Upper lobe of right lung (tissue), 1 donor: ENCODE measurements around the gene TMPRSS7. TPM values are rescaled to one million over a fixed set of nuclear protein-coding genes. Genes with fewer than 3 reads are reported as not detected.

Source experiments
- ATAC-seq: fragments of 200-7000 bp; cut with Tn5 transposase; one replicate; pipeline ENCODE4 v1.9.1; 2020; ENCODE audit warnings: mild to moderate bottlenecking, moderate library complexity
- DNase-seq: peaks from one replicate; pipeline ENCODE4 v3.0.0-alpha.2; 2020
- H3K27ac ChIP-seq: fragments of 200-600 bp; one replicate; pipeline ENCODE4 v1.8.0; 2022
- H3K27me3 ChIP-seq: fragments of 200-600 bp; one replicate; pipeline ENCODE4 v1.8.0; 2022; ENCODE audit warnings: mild to moderate bottlenecking
- H3K36me3 ChIP-seq: fragments of 200-600 bp; one replicate; pipeline ENCODE4 v1.8.0; 2022
- H3K4me1 ChIP-seq: fragments of 200-600 bp; one replicate; pipeline ENCODE4 v1.8.0; 2022
- H3K4me3 ChIP-seq: fragments of 200-600 bp; one replicate; pipeline ENCODE4 v1.8.0; 2022; ENCODE audit warnings: mild to moderate bottlenecking
- H3K9me3 ChIP-seq: fragments of 200-600 bp; one replicate; pipeline ENCODE4 v1.8.0; 2022
- intact Hi-C: fragments of 100-400 bp; cut with DNase I; formaldehyde crosslinking; loops from one replicate; pipeline ENCODE4 v1.11.0; 2022
- total RNA-seq: library from RNA; stranded (reverse); fragmentation: NEBNext Ultra II Directional; extraction: Animal tissue kit (Norgen Biotek cat#: 25700); gene quantifications from one replicate; pipeline ENCODE4 v1.2.1, GENCODE V29; 2021
- TF ChIP-seq, protein P1 (sequence below): fragments of 200-600 bp; IDR thresholded peaks from one replicate; pipeline ENCODE4 v1.8.0; 2022; ENCODE audit warnings: antibody characterized with exemption
- donor health status: DM: no; HTN: yes; CAD: no; lungs with severe emphysema.

TMPRSS7 gene
- total RNA-seq, 1 donor from 2014 or later = 0.20 TPM

DNA sequence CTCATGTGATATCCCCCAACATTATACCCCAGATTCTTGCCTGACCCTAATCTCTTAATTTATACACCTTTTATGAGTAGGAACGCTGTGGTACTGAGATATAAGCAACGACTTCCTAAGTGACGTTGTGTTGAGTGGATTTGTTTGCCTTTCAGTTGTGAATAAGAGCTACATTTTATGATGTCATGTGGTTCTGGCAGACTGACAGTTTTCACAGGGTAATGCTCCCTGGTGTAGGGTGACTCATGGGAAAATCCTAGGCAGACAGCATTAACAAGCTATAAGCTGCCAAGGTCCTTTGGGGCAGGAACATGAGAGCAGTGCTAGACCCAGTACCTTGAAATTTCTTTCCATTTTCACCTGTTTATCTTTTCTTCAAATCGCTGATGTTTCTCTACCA lies 62.8 kb downstream of the TMPRSS7 start:
- H3K4me3 ChIP-seq = no peak overlapping the region
- DNase-seq = no peak
- H3K27ac ChIP-seq = no peak overlapping the region
- H3K27me3 ChIP-seq = no peaks in the 10 kb centered on the region
- peaks cover 2% of the 10 kb centered on the region for H3K4me1 ChIP-seq
- ATAC-seq = peak; percentile 78
- H3K9me3 ChIP-seq = no peaks in the 10 kb centered on the region
- intact Hi-C loops = no loop called here
- TF ChIP-seq, protein P1, sequence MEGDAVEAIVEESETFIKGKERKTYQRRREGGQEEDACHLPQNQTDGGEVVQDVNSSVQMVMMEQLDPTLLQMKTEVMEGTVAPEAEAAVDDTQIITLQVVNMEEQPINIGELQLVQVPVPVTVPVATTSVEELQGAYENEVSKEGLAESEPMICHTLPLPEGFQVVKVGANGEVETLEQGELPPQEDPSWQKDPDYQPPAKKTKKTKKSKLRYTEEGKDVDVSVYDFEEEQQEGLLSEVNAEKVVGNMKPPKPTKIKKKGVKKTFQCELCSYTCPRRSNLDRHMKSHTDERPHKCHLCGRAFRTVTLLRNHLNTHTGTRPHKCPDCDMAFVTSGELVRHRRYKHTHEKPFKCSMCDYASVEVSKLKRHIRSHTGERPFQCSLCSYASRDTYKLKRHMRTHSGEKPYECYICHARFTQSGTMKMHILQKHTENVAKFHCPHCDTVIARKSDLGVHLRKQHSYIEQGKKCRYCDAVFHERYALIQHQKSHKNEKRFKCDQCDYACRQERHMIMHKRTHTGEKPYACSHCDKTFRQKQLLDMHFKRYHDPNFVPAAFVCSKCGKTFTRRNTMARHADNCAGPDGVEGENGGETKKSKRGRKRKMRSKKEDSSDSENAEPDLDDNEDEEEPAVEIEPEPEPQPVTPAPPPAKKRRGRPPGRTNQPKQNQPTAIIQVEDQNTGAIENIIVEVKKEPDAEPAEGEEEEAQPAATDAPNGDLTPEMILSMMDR = no peak
- no peaks in the 10 kb centered on the region for H3K36me3 ChIP-seq

DNA sequence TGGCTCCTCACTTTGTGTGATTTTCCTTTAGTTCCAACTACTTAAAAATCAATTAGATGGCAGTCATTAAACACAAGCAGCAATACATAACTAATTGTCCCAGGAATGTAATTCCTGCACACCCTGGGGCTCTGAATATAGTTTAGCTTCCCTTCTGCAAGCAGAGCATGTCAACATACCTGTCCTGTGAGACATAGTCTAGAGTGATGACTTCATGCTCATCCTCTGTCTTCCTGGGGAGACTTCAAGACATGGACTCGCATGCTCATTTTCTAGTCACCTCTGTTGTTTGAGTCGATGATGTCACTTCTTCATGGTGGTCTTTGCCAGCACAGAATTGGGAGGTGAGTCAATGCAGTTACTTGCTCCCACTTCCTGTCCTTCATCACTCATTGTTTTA lies 67.4 kb downstream of the TMPRSS7 start:
- TF ChIP-seq, protein P1 = no peak
- H3K4me1 ChIP-seq = no peaks in the 10 kb centered on the region
- H3K27ac ChIP-seq = no peak overlapping the region
- no peaks in the 10 kb centered on the region for H3K9me3 ChIP-seq
- H3K36me3 ChIP-seq = no peaks in the 10 kb centered on the region
- intact Hi-C loops = no loop called here
- no peaks in the 10 kb centered on the region for H3K27me3 ChIP-seq
- ATAC-seq (no peak), DNase-seq (no peak)
- no peak overlapping the region for H3K4me3 ChIP-seq

DNA sequence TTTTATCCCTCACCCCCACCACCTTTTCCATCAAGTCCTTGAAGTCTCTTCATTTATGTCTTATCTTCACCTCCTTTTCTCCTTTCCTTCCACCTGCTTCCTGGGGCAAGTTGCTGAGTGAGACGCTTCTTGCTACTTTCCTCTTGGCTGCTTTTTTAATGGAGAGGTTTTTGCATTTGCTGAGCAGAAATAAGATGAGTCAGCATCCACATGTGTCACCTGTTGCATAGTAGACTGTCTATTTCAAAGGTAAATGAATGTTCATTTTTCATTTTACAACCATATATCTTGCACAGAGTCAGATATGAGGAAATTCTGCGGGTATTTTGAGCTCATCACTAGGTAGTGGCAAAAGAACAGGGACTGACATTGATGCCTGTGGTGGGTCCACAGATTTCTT lies 70.2 kb downstream of the TMPRSS7 start:
- H3K4me1 ChIP-seq = no peaks in the 10 kb centered on the region
- no peak for DNase-seq
- H3K27me3 ChIP-seq = no peaks in the 10 kb centered on the region
- TF ChIP-seq, protein P1 = no peak
- no peak overlapping the region for H3K27ac ChIP-seq
- H3K36me3 ChIP-seq = no peaks in the 10 kb centered on the region
- no peak overlapping the region for H3K4me3 ChIP-seq
- H3K9me3 ChIP-seq = no peaks in the 10 kb centered on the region
- no peak for ATAC-seq
- intact Hi-C loops = no loop called here

DNA sequence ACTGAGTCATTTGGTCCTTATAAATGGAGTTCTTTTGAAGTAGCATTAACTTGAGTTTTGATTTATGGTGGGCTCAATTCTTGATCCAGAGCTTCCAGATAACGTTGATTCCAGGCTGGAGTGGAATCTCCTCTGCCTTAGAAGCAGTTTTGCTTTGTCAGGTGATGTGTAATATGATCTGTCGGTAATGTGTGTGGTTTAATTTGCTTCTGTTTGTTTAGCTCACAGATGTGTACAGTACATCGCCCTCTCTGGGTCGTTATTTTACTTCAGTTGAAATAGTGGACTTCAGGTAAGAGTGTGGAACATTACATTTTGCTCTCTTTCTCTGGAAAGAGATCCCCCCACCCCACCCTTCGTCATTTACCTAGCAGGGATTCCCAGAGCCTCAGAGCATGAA lies 74.8 kb downstream of the TMPRSS7 start:
- H3K4me3 ChIP-seq = no peak overlapping the region

DNA sequence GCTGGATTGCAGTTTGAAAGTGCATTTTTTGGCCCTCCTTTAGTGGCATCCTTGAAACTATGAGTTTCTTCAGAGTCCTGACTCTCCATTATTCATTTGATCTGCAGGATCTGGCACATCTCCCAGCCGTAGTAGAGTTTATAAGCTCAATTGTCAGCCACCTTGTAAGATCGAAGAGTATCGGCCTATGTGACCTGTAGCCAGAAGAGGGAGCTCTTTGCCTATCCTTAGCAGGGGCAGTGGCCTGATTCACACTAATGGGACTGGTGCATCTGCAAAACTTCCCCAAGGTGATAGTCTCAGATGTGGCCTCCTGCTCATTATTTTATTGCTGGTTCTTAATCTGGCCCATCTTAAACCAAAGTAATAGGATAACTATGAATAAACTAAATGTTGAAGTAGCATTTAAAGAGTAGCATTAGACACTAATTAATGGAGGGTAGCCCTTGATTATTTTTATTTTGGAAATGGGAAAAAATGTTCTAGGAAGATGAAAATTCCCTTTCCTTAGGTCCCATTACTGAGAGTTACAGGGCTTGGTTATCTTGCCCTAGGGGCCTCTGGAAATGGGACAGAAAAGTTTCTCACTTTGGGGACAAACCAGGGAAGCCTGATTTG lies 77.4 kb downstream of the TMPRSS7 start:
- intact Hi-C loops = no loop called here
- ATAC-seq (peak; percentile 92), DNase-seq (no peak)
- Histone ChIP-seq H3K36me3 (no peaks in the 10 kb centered on the region), H3K4me3 (no peak overlapping the region), H3K27ac (no peak overlapping the region), H3K9me3 (no peaks in the 10 kb centered on the region), H3K4me1 (no peaks in the 10 kb centered on the region), H3K27me3 (no peaks in the 10 kb centered on the region)
- TF ChIP-seq, protein P1 = peak; percentile 71

More for the DNA sequence above, 74.8 kb downstream of the TMPRSS7 start:
- DNase-seq (no peak), ATAC-seq (no peak)
- H3K27ac ChIP-seq = no peak overlapping the region
- TF ChIP-seq, protein P1 = no peak
- no peaks in the 10 kb centered on the region for H3K27me3 ChIP-seq
- intact Hi-C loops = no loop called here
- H3K36me3 ChIP-seq = no peaks in the 10 kb centered on the region
- H3K4me1 ChIP-seq = no peaks in the 10 kb centered on the region
- no peaks in the 10 kb centered on the region for H3K9me3 ChIP-seq
